ENCODE measurements around the gene SFMBT1. TPM values are rescaled to one million over a fixed set of nuclear protein-coding genes. Genes with fewer than 3 reads are reported as not detected.

SFMBT1 gene, protein sequence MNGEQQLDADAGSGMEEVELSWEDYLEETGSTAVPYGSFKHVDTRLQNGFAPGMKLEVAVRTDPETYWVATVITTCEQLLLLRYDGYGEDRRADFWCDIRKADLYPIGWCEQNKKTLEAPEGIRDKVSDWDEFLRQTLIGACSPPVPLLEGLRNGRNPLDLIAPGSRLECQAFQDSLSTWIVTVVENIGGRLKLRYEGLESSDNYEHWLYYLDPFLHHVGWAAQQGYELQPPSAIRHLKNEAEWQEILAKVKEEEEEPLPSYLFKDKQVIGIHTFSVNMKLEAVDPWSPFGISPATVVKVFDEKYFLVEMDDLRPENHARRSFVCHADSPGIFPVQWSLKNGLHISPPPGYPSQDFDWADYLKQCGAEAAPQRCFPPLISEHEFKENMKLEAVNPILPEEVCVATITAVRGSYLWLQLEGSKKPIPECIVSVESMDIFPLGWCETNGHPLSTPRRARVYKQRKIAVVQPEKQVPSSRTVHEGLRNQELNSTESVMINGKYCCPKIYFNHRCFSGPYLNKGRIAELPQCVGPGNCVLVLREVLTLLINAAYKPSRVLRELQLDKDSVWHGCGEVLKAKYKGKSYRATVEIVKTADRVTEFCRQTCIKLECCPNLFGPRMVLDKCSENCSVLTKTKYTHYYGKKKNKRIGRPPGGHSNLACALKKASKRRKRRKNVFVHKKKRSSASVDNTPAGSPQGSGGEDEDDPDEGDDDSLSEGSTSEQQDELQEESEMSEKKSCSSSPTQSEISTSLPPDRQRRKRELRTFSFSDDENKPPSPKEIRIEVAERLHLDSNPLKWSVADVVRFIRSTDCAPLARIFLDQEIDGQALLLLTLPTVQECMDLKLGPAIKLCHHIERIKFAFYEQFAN
- total RNA-seq, result 10 to 100 TPM; 16.1 to 45.4 (median 23.0) TPM

DNA sequence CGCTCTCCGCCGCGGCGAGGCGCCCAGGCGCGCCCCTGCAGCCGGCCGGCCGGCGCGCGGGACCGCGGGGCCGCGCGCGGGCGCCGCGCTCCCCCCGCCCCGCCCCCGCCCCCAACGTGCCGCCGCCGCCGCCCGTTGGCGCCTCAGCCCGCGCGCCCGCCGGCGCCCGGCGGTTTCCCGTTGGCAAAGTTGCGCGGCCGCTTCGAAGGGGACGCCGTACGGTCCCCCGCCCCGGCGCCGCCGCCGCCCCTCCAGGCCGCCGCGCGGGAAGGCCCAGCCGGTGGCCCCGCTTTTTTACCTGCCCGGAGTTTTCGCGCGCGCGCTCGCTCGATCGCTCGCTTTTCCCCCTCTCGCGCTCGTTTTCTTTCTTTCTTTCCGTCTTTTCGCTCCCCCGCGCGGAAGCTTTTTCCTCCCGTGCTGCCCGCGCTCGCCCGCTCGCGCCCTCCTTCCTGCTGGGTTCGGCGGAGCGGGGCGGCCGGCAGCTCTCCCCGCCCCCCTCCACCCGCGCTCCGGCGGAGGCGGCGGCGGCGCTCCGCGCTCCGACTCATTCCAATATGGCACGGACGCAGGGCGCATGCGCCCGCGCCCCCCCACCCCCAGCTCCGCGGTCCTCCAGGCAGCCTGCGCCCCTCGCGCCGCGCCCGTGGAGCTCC, at the start of gene SFMBT1:
TSS of gene SFMBT1 (minus strand) at position 556 of the 653 bp plus-strand sequence. CDS start 76,945 bp downstream, outside the sequence.
- TF ChIP-seq POLR2A (IDR thresholded peaks at IDR 0.05), result peak in 1 of 2 donors; percentile 42
- TF ChIP-seq, protein P1, sequence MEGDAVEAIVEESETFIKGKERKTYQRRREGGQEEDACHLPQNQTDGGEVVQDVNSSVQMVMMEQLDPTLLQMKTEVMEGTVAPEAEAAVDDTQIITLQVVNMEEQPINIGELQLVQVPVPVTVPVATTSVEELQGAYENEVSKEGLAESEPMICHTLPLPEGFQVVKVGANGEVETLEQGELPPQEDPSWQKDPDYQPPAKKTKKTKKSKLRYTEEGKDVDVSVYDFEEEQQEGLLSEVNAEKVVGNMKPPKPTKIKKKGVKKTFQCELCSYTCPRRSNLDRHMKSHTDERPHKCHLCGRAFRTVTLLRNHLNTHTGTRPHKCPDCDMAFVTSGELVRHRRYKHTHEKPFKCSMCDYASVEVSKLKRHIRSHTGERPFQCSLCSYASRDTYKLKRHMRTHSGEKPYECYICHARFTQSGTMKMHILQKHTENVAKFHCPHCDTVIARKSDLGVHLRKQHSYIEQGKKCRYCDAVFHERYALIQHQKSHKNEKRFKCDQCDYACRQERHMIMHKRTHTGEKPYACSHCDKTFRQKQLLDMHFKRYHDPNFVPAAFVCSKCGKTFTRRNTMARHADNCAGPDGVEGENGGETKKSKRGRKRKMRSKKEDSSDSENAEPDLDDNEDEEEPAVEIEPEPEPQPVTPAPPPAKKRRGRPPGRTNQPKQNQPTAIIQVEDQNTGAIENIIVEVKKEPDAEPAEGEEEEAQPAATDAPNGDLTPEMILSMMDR (IDR thresholded peaks at IDR 0.05), result no peak

DNA sequence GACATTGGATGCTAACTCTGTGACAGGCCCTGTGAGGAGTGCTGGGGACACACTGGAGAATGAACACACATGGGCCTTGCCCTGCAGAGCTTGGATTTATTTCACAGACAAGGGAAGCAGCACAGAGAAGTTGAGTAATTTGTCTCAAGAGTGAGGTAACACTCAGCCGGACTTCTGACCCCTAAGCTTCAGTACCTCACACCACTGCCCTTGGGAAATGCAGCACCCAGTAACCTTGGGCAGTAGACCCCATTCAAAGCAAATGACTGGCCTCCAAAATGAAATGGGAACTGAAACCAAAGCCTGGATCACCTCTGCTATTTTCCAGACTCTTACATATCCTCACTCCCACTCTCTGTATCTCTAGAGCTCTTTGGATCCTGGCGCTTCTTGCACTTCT, 47.1 kb upstream of the SFMBT1 start:
- Histone ChIP-seq H3K4me1 (no peaks in the 10 kb centered on the region), H3K9me3 (no peaks in the 10 kb centered on the region), H3K4me3 (no peak overlapping the region), H3K36me3 (peaks cover 0 to 45% (median 0%) of the 10 kb centered on the region in 3 donors), H3K27me3 (no peaks in the 10 kb centered on the region), H3K27ac (no peak overlapping the region)
- no peak for TF ChIP-seq POLR2A (IDR thresholded peaks at IDR 0.05)
- TF ChIP-seq, protein P1 (IDR thresholded peaks at IDR 0.05), result no peak
- DNase-seq, result no peak

More for the DNA sequence above, at the start of gene SFMBT1:
- Histone ChIP-seq H3K4me1 (peaks cover 0 to 9% (median 5%) of the 10 kb centered on the region in 4 donors), H3K9me3 (no peaks in the 10 kb centered on the region), H3K36me3 (no peaks in the 10 kb centered on the region), H3K27ac (peak within 1 kb of the TSS; percentile 93 to 99 (median 96)), H3K27me3 (no peaks in the 10 kb centered on the region), H3K4me3 (peak within 1 kb of the TSS; percentile 89 to 96 (median 92))
- peak; percentile 65 to 86 (median 82) for DNase-seq

DNA sequence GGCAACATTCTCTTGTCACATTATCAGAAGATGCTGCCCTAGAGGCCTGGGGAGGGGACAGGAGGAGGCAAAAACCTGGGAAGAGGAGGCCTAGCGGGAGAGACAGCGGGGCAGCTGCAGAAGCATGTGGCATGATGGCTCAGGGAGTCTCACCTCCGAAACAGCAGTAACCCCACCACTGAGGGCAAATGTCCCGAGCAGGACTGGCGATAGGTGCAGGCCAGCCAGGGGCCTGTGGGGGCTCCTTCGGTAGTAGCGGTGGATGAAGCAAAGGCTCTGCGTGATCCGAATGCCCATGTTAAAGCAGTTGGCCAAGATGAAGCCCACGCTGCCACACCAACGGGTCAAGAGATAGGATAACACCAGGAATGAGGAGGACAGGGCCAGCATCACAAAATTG, 46.3 kb upstream of the SFMBT1 start:
- no peaks in the 10 kb centered on the region for H3K9me3 ChIP-seq
- no peak overlapping the region for H3K27ac ChIP-seq
- H3K27me3 ChIP-seq, result no peaks in the 10 kb centered on the region
- TF ChIP-seq, protein P1 (IDR thresholded peaks at IDR 0.05), result no peak
- no peak for TF ChIP-seq POLR2A (IDR thresholded peaks at IDR 0.05)
- peaks cover 0 to 45% (median 0%) of the 10 kb centered on the region in 3 donors for H3K36me3 ChIP-seq
- H3K4me3 ChIP-seq, result no peak overlapping the region
- no peaks in the 10 kb centered on the region for H3K4me1 ChIP-seq
- DNase-seq, result no peak

DNA sequence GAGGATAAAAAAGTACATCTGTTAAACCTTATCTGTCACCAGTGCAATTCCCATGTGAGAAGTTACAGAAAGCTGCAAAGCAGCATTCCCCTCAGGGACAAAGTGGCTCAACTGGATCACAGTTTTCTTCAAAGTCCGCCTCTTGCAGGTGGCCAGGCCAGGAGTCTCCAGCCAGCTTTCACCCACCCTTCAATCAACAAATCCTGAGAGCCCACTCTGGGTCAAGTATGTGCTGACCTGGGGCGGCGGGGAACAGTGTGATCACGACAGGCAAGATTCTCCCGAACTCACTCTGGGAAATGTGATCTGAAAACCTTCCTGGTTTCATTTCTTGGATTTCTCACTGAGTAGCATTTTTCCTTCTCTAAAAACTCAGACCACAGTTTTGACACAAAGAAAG, 45.1 kb upstream of the SFMBT1 start:
- H3K36me3 ChIP-seq, result peaks cover 0 to 45% (median 0%) of the 10 kb centered on the region in 3 donors
- no peaks in the 10 kb centered on the region for H3K27me3 ChIP-seq
- no peak overlapping the region for H3K27ac ChIP-seq
- H3K4me3 ChIP-seq, result no peak overlapping the region
- no peaks in the 10 kb centered on the region for H3K4me1 ChIP-seq
- no peaks in the 10 kb centered on the region for H3K9me3 ChIP-seq
- TF ChIP-seq, protein P1 (IDR thresholded peaks at IDR 0.05), result no peak
- TF ChIP-seq POLR2A (IDR thresholded peaks at IDR 0.05), result no peak
- DNase-seq, result no peak

DNA sequence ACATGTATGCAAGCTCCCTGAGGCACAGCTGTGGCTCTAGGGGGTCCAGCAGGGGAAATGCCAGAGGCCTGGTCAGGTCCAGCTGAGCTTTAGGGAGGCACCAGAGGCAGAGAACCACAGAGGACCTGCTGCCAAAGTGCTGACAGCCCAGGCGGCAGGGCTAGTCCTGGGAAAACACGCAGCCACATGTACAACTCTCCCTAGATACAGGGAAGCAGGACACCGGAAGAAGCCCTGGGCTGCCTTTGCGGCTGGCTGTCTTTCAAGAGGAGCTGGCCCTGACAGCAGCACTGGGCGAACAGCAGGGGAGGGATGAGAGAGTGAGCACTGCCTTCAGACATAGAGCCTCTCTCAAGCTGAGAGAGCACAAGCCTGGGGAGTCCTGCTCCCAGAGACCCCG, 43.6 kb upstream of the SFMBT1 start:
- no peak for TF ChIP-seq POLR2A (IDR thresholded peaks at IDR 0.05)
- TF ChIP-seq, protein P1 (IDR thresholded peaks at IDR 0.05), result no peak

More for the DNA sequence above, 43.6 kb upstream of the SFMBT1 start:
- Histone ChIP-seq H3K9me3 (no peaks in the 10 kb centered on the region), H3K4me1 (no peaks in the 10 kb centered on the region), H3K27me3 (no peaks in the 10 kb centered on the region), H3K36me3 (peaks cover 0 to 44% (median 0%) of the 10 kb centered on the region in 3 donors), H3K4me3 (no peak overlapping the region), H3K27ac (no peak overlapping the region)
- no peak for DNase-seq

Data from Peyer's patch (tissue), 4 donors.